Esophagus squamous epithelium (tissue), 5 donors: ENCODE results near the gene NPRL2. TPM values are rescaled to one million over a fixed set of nuclear protein-coding genes. Genes with fewer than 3 reads are reported as not detected.
A peak's percentile ranks its signal among the peaks of the same experiment; 100 is the strongest.

Source experiments
- DNase-seq: peaks from one replicate; lab custom pipeline; 2025; lab: John Stamatoyannopoulos, UW
- H3K27ac ChIP-seq, 4 donors: fragments of 200-600 bp; sonication (generic); one replicate each; pipeline ENCODE4 v1.5.1; 2016 to 2019; ENCODE audit warnings: mild to moderate bottlenecking in 1 of 4
- H3K27me3 ChIP-seq, 4 donors: fragments of 200-600 bp; sonication (generic); 1 replicate in 3 of 4; 2 replicates in 1 of 4; pipeline versions ENCODE4 v1.5.1 to v1.6.0; 2017 to 2021; ENCODE audit warnings: antibody characterized with exemption in 1 of 4
- H3K36me3 ChIP-seq, 3 donors: fragments of 200-600 bp; sonication (generic); one replicate each; pipeline ENCODE4 v1.5.1; 2016 to 2019
- H3K4me1 ChIP-seq, 3 donors: fragments of 200-600 bp; sonication (generic); one replicate each; pipeline ENCODE4 v1.5.1; 2017 to 2019
- H3K4me3 ChIP-seq, 4 donors: fragments of 200-600 bp; sonication (generic); 1 replicate in 3 of 4; 2 replicates in 1 of 4; pipeline ENCODE4 v1.5.1; 2016 to 2019; ENCODE audit warnings: mild to moderate bottlenecking in 2 of 4, moderate library complexity in 1 of 4
- H3K9me3 ChIP-seq, 3 donors: fragments of 200-600 bp; sonication (generic); one replicate each; pipeline ENCODE4 v1.5.1; 2016 to 2019
- POLR2A ChIP-seq, 4 donors: fragments of 450-650 bp; IDR thresholded peaks; one replicate each; pipeline ENCODE4 v1.6.1; 2017; ENCODE audit warnings: antibody characterized with exemption in 4 of 4, mild to moderate bottlenecking in 4 of 4, moderate library complexity in 3 of 4
- WGBS, 2 donors: methylation state at CpG; one replicate each; pipeline ENCODE4 v1.1.5; 2018; 5-methylcytosine and 5-hydroxymethylcytosine counted together
- intact Hi-C: fragments of 100-400 bp; cut with DNase I; formaldehyde crosslinking; loops from one replicate; pipeline ENCODE4 v1.15.0; 2022
- total RNA-seq, 4 donors: library from RNA; depleted of rRNA; stranded (reverse); fragments of >200 nt; gene quantifications; one replicate each; pipeline ENCODE4 v1.1.0, GENCODE V29; 2016
- TF ChIP-seq, protein P1 (sequence below), 6 experiments: fragments of 450-650 bp in 4 of 6; fragments of 200-600 bp in 2 of 6; sonication (generic) in 2 of 6; IDR thresholded peaks; one replicate each; pipeline ENCODE4 v1.5.1; 2016 to 2019; ENCODE audit warnings: antibody characterized with exemption in 6 of 6, mild to moderate bottlenecking in 4 of 6, moderate library complexity in 4 of 6
- donor health status: DM: yes; HTN: yes; CAD: no.

Gene NPRL2
- total RNA-seq, 4 donors from 2014 or later = 10.4 to 21.2 (median 16.1) TPM

DNA sequence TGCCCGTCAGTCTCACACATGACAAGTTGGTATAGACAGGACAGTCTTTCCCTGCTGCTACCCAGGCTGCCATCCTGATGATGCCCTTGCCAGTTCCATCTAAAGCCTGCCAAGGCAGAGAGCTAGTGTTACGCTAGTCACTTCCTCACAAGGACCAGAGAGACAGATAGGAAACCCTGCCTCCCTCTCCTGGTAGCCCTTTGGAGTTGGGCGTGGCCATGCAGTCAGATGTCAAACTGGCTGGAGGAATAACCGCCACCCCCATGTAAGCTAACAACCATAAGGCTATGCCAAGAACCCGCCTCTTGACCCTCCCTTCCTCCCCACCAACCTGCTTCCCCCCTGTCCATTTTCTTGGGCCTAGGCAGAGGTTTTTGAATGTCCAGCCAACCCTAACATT is 6.0 kb upstream of the NPRL2 start:
- no peak for DNase-seq
- H3K4me1 ChIP-seq = peaks cover 34 to 75% (median 41%) of the 10 kb centered on the region in 3 donors
- intact Hi-C loops = no loop called here
- peak overlapping the region in 3 of 4 donors; percentile 85 to 98 (median 89) for H3K4me3 ChIP-seq
- H3K9me3 ChIP-seq = no peaks in the 10 kb centered on the region
- H3K27ac ChIP-seq = peak overlapping the region; percentile 21 to 94 (median 55)
- no peaks in the 10 kb centered on the region for H3K27me3 ChIP-seq
- 39 to 43% methylated on average over 2 to 3 of the region's 5 CpGs for WGBS, 2 donors
- peaks cover 20 to 60% (median 28%) of the 10 kb centered on the region in 3 donors for H3K36me3 ChIP-seq
- TF ChIP-seq, protein P1, sequence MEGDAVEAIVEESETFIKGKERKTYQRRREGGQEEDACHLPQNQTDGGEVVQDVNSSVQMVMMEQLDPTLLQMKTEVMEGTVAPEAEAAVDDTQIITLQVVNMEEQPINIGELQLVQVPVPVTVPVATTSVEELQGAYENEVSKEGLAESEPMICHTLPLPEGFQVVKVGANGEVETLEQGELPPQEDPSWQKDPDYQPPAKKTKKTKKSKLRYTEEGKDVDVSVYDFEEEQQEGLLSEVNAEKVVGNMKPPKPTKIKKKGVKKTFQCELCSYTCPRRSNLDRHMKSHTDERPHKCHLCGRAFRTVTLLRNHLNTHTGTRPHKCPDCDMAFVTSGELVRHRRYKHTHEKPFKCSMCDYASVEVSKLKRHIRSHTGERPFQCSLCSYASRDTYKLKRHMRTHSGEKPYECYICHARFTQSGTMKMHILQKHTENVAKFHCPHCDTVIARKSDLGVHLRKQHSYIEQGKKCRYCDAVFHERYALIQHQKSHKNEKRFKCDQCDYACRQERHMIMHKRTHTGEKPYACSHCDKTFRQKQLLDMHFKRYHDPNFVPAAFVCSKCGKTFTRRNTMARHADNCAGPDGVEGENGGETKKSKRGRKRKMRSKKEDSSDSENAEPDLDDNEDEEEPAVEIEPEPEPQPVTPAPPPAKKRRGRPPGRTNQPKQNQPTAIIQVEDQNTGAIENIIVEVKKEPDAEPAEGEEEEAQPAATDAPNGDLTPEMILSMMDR (IDR thresholded peaks at IDR 0.05) = no peak
- TF ChIP-seq POLR2A (IDR thresholded peaks at IDR 0.05) = no peak

DNA sequence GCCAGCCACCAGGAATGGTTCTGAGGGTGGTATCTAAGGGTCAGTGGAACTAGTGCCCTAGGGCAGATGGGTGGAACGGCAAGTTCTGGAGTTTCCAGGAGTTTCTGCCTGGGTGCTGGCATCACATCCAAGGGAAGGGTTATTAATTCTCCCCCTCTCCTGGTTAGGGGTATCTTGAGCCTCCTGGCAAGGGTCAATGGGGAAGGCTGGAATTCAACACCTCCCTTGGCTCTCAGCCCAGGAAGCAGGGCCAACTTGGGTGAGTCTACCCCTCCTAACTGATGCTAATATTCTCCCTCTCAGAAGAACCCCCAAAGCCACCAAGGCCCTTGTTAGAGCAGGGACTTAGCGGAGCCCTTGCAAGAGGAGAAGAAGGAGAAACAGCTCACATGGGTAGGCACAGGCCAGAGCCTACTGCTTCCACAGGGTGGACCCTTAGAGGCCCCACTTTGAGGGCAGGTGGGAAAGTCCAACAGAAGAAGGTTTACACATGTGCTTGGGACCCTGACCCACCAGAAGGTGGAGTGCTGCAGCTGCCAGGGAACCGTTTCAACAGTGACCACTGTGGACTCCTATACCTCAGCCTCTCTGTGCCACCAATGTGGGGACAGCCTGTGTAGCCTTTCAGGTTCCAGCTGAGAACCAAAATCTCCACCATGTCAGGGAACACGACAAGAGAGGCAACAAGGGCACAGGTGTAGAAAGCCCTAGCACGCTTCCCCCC is 5.4 kb upstream of the NPRL2 start:
- H3K36me3 ChIP-seq = peaks cover 20 to 60% (median 28%) of the 10 kb centered on the region in 3 donors

GRCh38 chr3:50354850-50355249 is 4.3 kb upstream of the NPRL2 start:
- DNase-seq = no peak
- H3K36me3 ChIP-seq = peaks cover 20 to 60% (median 28%) of the 10 kb centered on the region in 3 donors
- H3K27ac ChIP-seq = no peak overlapping the region
- H3K4me3 ChIP-seq = no peak overlapping the region
- WGBS, 2 donors = 60 to 80% methylated on average over 2 of the region's 7 CpGs
- peaks cover 40 to 87% (median 51%) of the 10 kb centered on the region in 3 donors for H3K4me1 ChIP-seq
- H3K27me3 ChIP-seq = no peaks in the 10 kb centered on the region
- intact Hi-C loops = no loop called here
- no peak for TF ChIP-seq POLR2A (IDR thresholded peaks at IDR 0.05)
- TF ChIP-seq, protein P1 (IDR thresholded peaks at IDR 0.05) = no peak
- H3K9me3 ChIP-seq = no peaks in the 10 kb centered on the region

More for the DNA sequence above, 5.4 kb upstream of the NPRL2 start:
- Histone ChIP-seq H3K4me3 (peak overlapping the region in 2 of 4 donors; percentile 89 to 98), H3K27me3 (no peaks in the 10 kb centered on the region), H3K27ac (peak overlapping the region; percentile 21 to 94 (median 55)), H3K4me1 (peaks cover 39 to 81% (median 46%) of the 10 kb centered on the region in 3 donors), H3K9me3 (no peaks in the 10 kb centered on the region)
- DNase-seq = no peak
- 50 to 87% methylated on average over 3 to 5 of the region's 5 CpGs for WGBS, 2 donors
- intact Hi-C loops = no loop called here
- TF ChIP-seq POLR2A (IDR thresholded peaks at IDR 0.05) = no peak
- TF ChIP-seq, protein P1 (IDR thresholded peaks at IDR 0.05) = no peak

- intact Hi-C loops = no loop called here
Observed at GRCh38 chr3:50354186-50354764, 3.7 kb upstream of the NPRL2 start.

More at GRCh38 chr3:50354186-50354764, 3.7 kb upstream of the NPRL2 start:
- Histone ChIP-seq H3K36me3 (peaks cover 20 to 62% (median 28%) of the 10 kb centered on the region in 3 donors), H3K27ac (no peak overlapping the region), H3K9me3 (no peaks in the 10 kb centered on the region), H3K4me1 (peaks cover 46 to 89% (median 55%) of the 10 kb centered on the region in 3 donors), H3K4me3 (no peak overlapping the region), H3K27me3 (no peaks in the 10 kb centered on the region)
- 79 to 100% methylated on average over 3 to 5 of the region's 5 CpGs for WGBS, 2 donors
- no peak for DNase-seq
- TF ChIP-seq, protein P1 (IDR thresholded peaks at IDR 0.05) = no peak
- TF ChIP-seq POLR2A (IDR thresholded peaks at IDR 0.05) = no peak
